ENCODE measurements around the gene RFX7.

Gene RFX7

GRCh38 chr15:56094171-56094570, 149.5 kb downstream of the RFX7 start:
- no peaks in the 10 kb centered on the region for H3K27me3 ChIP-seq (ENCODE audit: insufficient read depth, low read length, poor library complexity)
- H2AFZ ChIP-seq (ENCODE audit: low read depth, low read length), result no peak overlapping the region
- ATAC-seq (ENCODE audit: insufficient read depth, low read depth) (no peak), DNase-seq (no peak)
- H3K4me2 ChIP-seq (ENCODE audit: insufficient read depth, low read length), result no peak overlapping the region
- H3K4me3 ChIP-seq (ENCODE audit: low read depth in 1 of 2, low read length in 2 of 2), result no peak overlapping the region
- H3K9me3 ChIP-seq (ENCODE audit: insufficient read depth, low read length, severe bottlenecking), result no peaks in the 10 kb centered on the region
- H3K4me1 ChIP-seq (ENCODE audit: insufficient read depth, low read length), result no peaks in the 10 kb centered on the region
- no peak overlapping the region for H3K27ac ChIP-seq (ENCODE audit: low read length)
- H3K79me2 ChIP-seq (ENCODE audit: insufficient read depth, low read length), result no peaks in the 10 kb centered on the region
- H4K20me1 ChIP-seq (ENCODE audit: insufficient read depth, low read length), result no peaks in the 10 kb centered on the region
- H3K36me3 ChIP-seq (ENCODE audit: insufficient read depth, low read length), result peaks cover 69% of the 10 kb centered on the region
- no peak for TF ChIP-seq CTCF (IDR thresholded peaks at IDR 0.05; ENCODE audit: borderline replicate concordance, extremely low read depth, low read length, poor library complexity, severe bottlenecking)
- no peak for TF ChIP-seq EZH2 (IDR thresholded peaks at IDR 0.05; ENCODE audit: borderline replicate concordance, low read depth, low read length, severe bottlenecking)
- H3K9ac ChIP-seq (ENCODE audit: low read depth, low read length), result no peak overlapping the region

GRCh38 chr15:56088389-56088788, 155.3 kb downstream of the RFX7 start:
- Histone ChIP-seq H3K27ac (ENCODE audit: low read length) (no peak overlapping the region), H3K9ac (ENCODE audit: low read depth, low read length) (no peak overlapping the region), H3K27me3 (ENCODE audit: insufficient read depth, low read length, poor library complexity) (no peaks in the 10 kb centered on the region), H3K4me2 (ENCODE audit: insufficient read depth, low read length) (no peak overlapping the region), H4K20me1 (ENCODE audit: insufficient read depth, low read length) (no peaks in the 10 kb centered on the region), H2AFZ (ENCODE audit: low read depth, low read length) (no peak overlapping the region), H3K79me2 (ENCODE audit: insufficient read depth, low read length) (no peaks in the 10 kb centered on the region), H3K36me3 (ENCODE audit: insufficient read depth, low read length) (peaks cover 14% of the 10 kb centered on the region; the same call in 1 of the 2 replicates), H3K9me3 (ENCODE audit: insufficient read depth, low read length, severe bottlenecking) (no peaks in the 10 kb centered on the region), H3K4me1 (ENCODE audit: insufficient read depth, low read length) (no peaks in the 10 kb centered on the region), H3K4me3 (ENCODE audit: low read depth in 1 of 2, low read length in 2 of 2) (no peak overlapping the region)
- ATAC-seq (ENCODE audit: insufficient read depth, low read depth) (no peak), DNase-seq (no peak)
- no peak for TF ChIP-seq EZH2 (IDR thresholded peaks at IDR 0.05; ENCODE audit: borderline replicate concordance, low read depth, low read length, severe bottlenecking)
- no peak for TF ChIP-seq CTCF (IDR thresholded peaks at IDR 0.05; ENCODE audit: borderline replicate concordance, extremely low read depth, low read length, poor library complexity, severe bottlenecking)

GRCh38 chr15:56086566-56086965, 157.1 kb downstream of the RFX7 start:
- Histone ChIP-seq H3K4me2 (ENCODE audit: insufficient read depth, low read length) (no peak overlapping the region), H3K9me3 (ENCODE audit: insufficient read depth, low read length, severe bottlenecking) (no peaks in the 10 kb centered on the region), H3K79me2 (ENCODE audit: insufficient read depth, low read length) (no peaks in the 10 kb centered on the region), H3K9ac (ENCODE audit: low read depth, low read length) (no peak overlapping the region), H4K20me1 (ENCODE audit: insufficient read depth, low read length) (no peaks in the 10 kb centered on the region), H3K27me3 (ENCODE audit: insufficient read depth, low read length, poor library complexity) (no peaks in the 10 kb centered on the region), H3K27ac (ENCODE audit: low read length) (no peak overlapping the region), H3K36me3 (ENCODE audit: insufficient read depth, low read length) (no peaks in the 10 kb centered on the region; the same call in 1 of the 2 replicates), H2AFZ (ENCODE audit: low read depth, low read length) (no peak overlapping the region), H3K4me1 (ENCODE audit: insufficient read depth, low read length) (no peaks in the 10 kb centered on the region), H3K4me3 (ENCODE audit: low read depth in 1 of 2, low read length in 2 of 2) (no peak overlapping the region)
- no peak for TF ChIP-seq EZH2 (IDR thresholded peaks at IDR 0.05; ENCODE audit: borderline replicate concordance, low read depth, low read length, severe bottlenecking)
- no peak for TF ChIP-seq CTCF (IDR thresholded peaks at IDR 0.05; ENCODE audit: borderline replicate concordance, extremely low read depth, low read length, poor library complexity, severe bottlenecking)
- DNase-seq, result no peak
- ATAC-seq (ENCODE audit: insufficient read depth, low read depth), result no peak

- ATAC-seq (ENCODE audit: insufficient read depth, low read depth) (no peak), DNase-seq (no peak)
- TF ChIP-seq EZH2 (IDR thresholded peaks at IDR 0.05; ENCODE audit: borderline replicate concordance, low read depth, low read length, severe bottlenecking) (no peak), CTCF (IDR thresholded peaks at IDR 0.05; ENCODE audit: borderline replicate concordance, extremely low read depth, low read length, poor library complexity, severe bottlenecking) (no peak)
- H3K9ac ChIP-seq (ENCODE audit: low read depth, low read length), result no peak overlapping the region
- no peak overlapping the region for H3K4me3 ChIP-seq (ENCODE audit: low read depth in 1 of 2, low read length in 2 of 2)
- no peaks in the 10 kb centered on the region for H3K79me2 ChIP-seq (ENCODE audit: insufficient read depth, low read length)
- no peaks in the 10 kb centered on the region for H3K27me3 ChIP-seq (ENCODE audit: insufficient read depth, low read length, poor library complexity)
- no peak overlapping the region for H3K27ac ChIP-seq (ENCODE audit: low read length)
- no peaks in the 10 kb centered on the region for H3K9me3 ChIP-seq (ENCODE audit: insufficient read depth, low read length, severe bottlenecking)
- H3K36me3 ChIP-seq (ENCODE audit: insufficient read depth, low read length), result no peaks in the 10 kb centered on the region
- no peaks in the 10 kb centered on the region for H4K20me1 ChIP-seq (ENCODE audit: insufficient read depth, low read length)
- no peaks in the 10 kb centered on the region for H3K4me1 ChIP-seq (ENCODE audit: insufficient read depth, low read length)
- H3K4me2 ChIP-seq (ENCODE audit: insufficient read depth, low read length), result no peak overlapping the region
- no peak overlapping the region for H2AFZ ChIP-seq (ENCODE audit: low read depth, low read length)
These were observed 161.4 kb downstream of the RFX7 start for GRCh38 chr15:56082263-56082761.

Data from DND-41 (cell line).